Fibroblast of lung (primary cell): Measurements from ENCODE around the gene HS3ST6.

Experiments
- CTCF ChIP-seq, 2 donors: IDR thresholded peaks in 1 of 2; conservative IDR thresholded peaks in 1 of 2; 1 replicate in 1 of 2; 2 replicates in 1 of 2; pipeline ENCODE4 v1.5.1; 2011 to 2012; ENCODE audit warnings: low read length in 2 of 2, control low read depth in 1 of 2, inconsistent platforms in 1 of 2, low read depth in 1 of 2, mild to moderate bottlenecking in 1 of 2
- EZH2 ChIP-seq: IDR thresholded peaks from 2 replicates; pipeline ENCODE4 v1.5.1; 2012; ENCODE audit warnings: low read length, control low read depth, mild to moderate bottlenecking; ENCODE audit errors: missing control alignments

- TF ChIP-seq CTCF (conservative IDR thresholded peaks at IDR 0.05 in 1 of 2, IDR thresholded peaks at IDR 0.05 in 1 of 2; ENCODE audit: low read depth in 1 of 2, low read length in 2 of 2) (no peak), EZH2 (no peak)
These were observed 55.8 kb downstream of the HS3ST6 start for GRCh38 chr16:1862394-1862793.
